GM21619 (cell line): ENCODE results near the gene TLX2.

ENCODE experiments used
- ATAC-seq: cut with Tn5 transposase; IDR thresholded peaks from one replicate; pipeline ENCODE4 v1.9.1; 2021; ENCODE audit not compliant: unreplicated experiment

TLX2 gene

GRCh38 chr2:74531666-74532065 is 17.4 kb downstream of the TLX2 start:
- no peak for ATAC-seq

GRCh38 chr2:74532222-74532621 is 18.0 kb downstream of the TLX2 start:
- no peak for ATAC-seq

GRCh38 chr2:74533464-74533863 is 19.2 kb downstream of the TLX2 start:
- no peak for ATAC-seq

- ATAC-seq: no peak
Measured at GRCh38 chr2:74534411-74534810, 20.2 kb downstream of the TLX2 start.

- ATAC-seq: no peak
Measured at GRCh38 chr2:74535440-74535965, 21.3 kb downstream of the TLX2 start.

GRCh38 chr2:74536166-74536950 is 22.1 kb downstream of the TLX2 start:
- no peak for ATAC-seq

- no peak for ATAC-seq
Measured at GRCh38 chr2:74537140-74537539, 22.9 kb downstream of the TLX2 start.

- ATAC-seq: no peak
Measured at GRCh38 chr2:74538881-74539339, 24.7 kb downstream of the TLX2 start.

GRCh38 chr2:74540291-74540690 is 26.0 kb downstream of the TLX2 start:
- no peak for ATAC-seq

- ATAC-seq: no peak
Measured at GRCh38 chr2:74542978-74543377, 28.7 kb downstream of the TLX2 start.

- ATAC-seq: no peak
Measured at GRCh38 chr2:74544634-74545033, 30.4 kb downstream of the TLX2 start.

- no peak for ATAC-seq
Measured at GRCh38 chr2:74546004-74546403, 31.8 kb downstream of the TLX2 start.

- no peak for ATAC-seq
Measured at GRCh38 chr2:74548285-74548899, 34.1 kb downstream of the TLX2 start.

GRCh38 chr2:74548900-74549826 is 34.9 kb downstream of the TLX2 start:
- ATAC-seq: no peak

GRCh38 chr2:74550231-74550630 is 36.0 kb downstream of the TLX2 start:
- ATAC-seq: no peak

GRCh38 chr2:74551530-74551929 is 37.3 kb downstream of the TLX2 start:
- ATAC-seq: no peak

- ATAC-seq: no peak
Measured at GRCh38 chr2:74551942-74552913, 38.0 kb downstream of the TLX2 start.

- no peak for ATAC-seq
Measured at GRCh38 chr2:74552914-74553811, 38.9 kb downstream of the TLX2 start.
